GM12878 (cell line): ENCODE measurements around the gene ERLEC1. TPM values are rescaled to one million over a fixed set of nuclear protein-coding genes. Genes with fewer than 3 reads are reported as not detected.
A peak's percentile ranks its signal among the peaks of the same experiment; 100 is the strongest.

Source experiments
- ATAC-seq: fragments of 200-7000 bp; cut with Tn5 transposase; 3 replicates; pipeline ENCODE4 v1.9.1; 2020; ENCODE audit warnings: mild to moderate bottlenecking, moderate library complexity
- BruUV-seq: library from RNA; stranded (reverse); fragments of 400-500 nt; replicated peaks from 2 replicates; lab custom pipeline; 2021; lab: Mats Ljungman, UMichigan
- CTCF ChIA-PET: fragments of 300-600 bp; sonication (Branson Sonifier 250); formaldehyde crosslinking; extraction: SDS; loops from one replicate; lab custom pipeline; 2021; ENCODE audit warnings: inconsistent platforms; lab: Yijun Ruan, JAX
- POLR2A ChIA-PET: fragments of 350-600 bp; formaldehyde crosslinking; extraction: SDS; loops from one replicate; lab custom pipeline; 2021; ENCODE audit warnings: inconsistent platforms; lab: Charles Lee
- RAD21 ChIA-PET: fragments of 300-600 bp; sonication (Branson Sonifier 250); formaldehyde crosslinking; loops from one replicate; lab custom pipeline; 2023; ENCODE audit warnings: antibody characterized with exemption; ENCODE audit not compliant: unreplicated experiment; lab: Charles Lee
- SMC1A ChIA-PET: fragments of 300-600 bp; sonication (Branson Sonifier 250); formaldehyde crosslinking; loops from one replicate; lab custom pipeline; 2023; ENCODE audit not compliant: unreplicated experiment, uncharacterized antibody; lab: Charles Lee
- DNase-seq: peaks from one replicate; pipeline ENCODE4 v3.0.0-alpha.2; 2011; ENCODE audit warnings: low read depth, low spot score
- FAIRE-seq: peaks from 3 replicates; lab custom pipeline; 2011; peaks lifted over from hg19 to GRCh38; lab: Jason Lieb, UNC
- H2AFZ ChIP-seq: 2 replicates; pipeline ENCODE4 v1.6.0; 2011; ENCODE audit warnings: low read depth, low read length, control low read depth; ENCODE audit not compliant: control insufficient read depth
- H3K27ac ChIP-seq: 2 replicates; pipeline ENCODE4 v1.5.1; 2011; ENCODE audit warnings: control low read depth; ENCODE audit not compliant: control insufficient read depth, insufficient read depth
- H3K27me3 ChIP-seq, 2 experiments: replicated peaks in 1 of 2; 2 replicates each; pipeline versions ENCODE4 v1.6.0 to v1.6.1; 2011; ENCODE audit warnings: low read length in 1 of 2; ENCODE audit not compliant: control insufficient read depth in 2 of 2, insufficient read depth in 2 of 2
- H3K36me3 ChIP-seq, 2 experiments: 2 replicates each; pipeline ENCODE4 v1.5.1; 2011; ENCODE audit warnings: low read length in 1 of 2; ENCODE audit not compliant: control insufficient read depth in 2 of 2, insufficient read depth in 2 of 2
- H3K4me1 ChIP-seq: 2 replicates; pipeline ENCODE4 v1.6.1; 2011; ENCODE audit warnings: mild to moderate bottlenecking, low read length, moderate library complexity, mixed read lengths; ENCODE audit not compliant: control insufficient read depth, insufficient read depth
- H3K4me2 ChIP-seq: 2 replicates; pipeline ENCODE4 v1.6.0; 2011; ENCODE audit warnings: control low read depth; ENCODE audit not compliant: control insufficient read depth, insufficient read depth
- H3K4me3 ChIP-seq: fragments of 200-600 bp; sonication (generic); 2 replicates; pipeline ENCODE4 v1.5.1; 2016
- H3K79me2 ChIP-seq: 2 replicates; pipeline ENCODE4 v1.6.0; 2011; ENCODE audit warnings: low read length; ENCODE audit not compliant: control insufficient read depth, insufficient read depth
- H3K9ac ChIP-seq: 2 replicates; pipeline ENCODE4 v1.8.0; 2011; ENCODE audit warnings: low read length, control low read depth, mixed read lengths; ENCODE audit not compliant: control insufficient read depth, insufficient read depth
- H3K9me3 ChIP-seq: replicated peaks from 3 replicates; pipeline ENCODE4 v1.5.1; 2011; ENCODE audit warnings: mild to moderate bottlenecking, low read length; ENCODE audit not compliant: control insufficient read depth, insufficient read depth
- H4K20me1 ChIP-seq: 2 replicates; pipeline ENCODE4 v1.6.0; 2011; ENCODE audit not compliant: control insufficient read depth, insufficient read depth
- ATF7 ChIP-seq: fragments of 450-650 bp; IDR thresholded peaks from 2 replicates; pipeline ENCODE4 v1.6.1; 2016; ENCODE audit warnings: low read depth, mild to moderate bottlenecking
- NFIC ChIP-seq: IDR thresholded peaks from 2 replicates; pipeline ENCODE4 v1.6.1; 2012; ENCODE audit warnings: low read depth, mild to moderate bottlenecking, inconsistent platforms, low read length, moderate library complexity
- RUNX3 ChIP-seq: IDR thresholded peaks from 2 replicates; pipeline ENCODE4 v1.6.1; 2012; ENCODE audit warnings: low read length, inconsistent platforms
- ZNF274 ChIP-seq: IDR thresholded peaks from one replicate; pipeline ENCODE4 v1.8.0; 2011; ENCODE audit not compliant: insufficient read length, insufficient read depth
- WGBS: methylation state at CpG from one replicate; pipeline ENCODE4 v1.1.6; 2016; ENCODE audit warnings: low lambda C conversion rate; ENCODE audit not compliant: insufficient replicate concordance, insufficient coverage; ENCODE audit errors: missing lambda C conversion rate; 5-methylcytosine and 5-hydroxymethylcytosine counted together
- in situ Hi-C: fragments of 300-500 bp; cut with MboI; formaldehyde crosslinking; loops from 9 replicates; pipeline ENCODE4 v1.14.3; 2018; ENCODE audit warnings: mixed read lengths
- intact Hi-C: fragments of 100-400 bp; cut with micrococcal nuclease; formaldehyde crosslinking; loops from one replicate; pipeline ENCODE4 v1.14.2; 2022; ENCODE audit not compliant: unreplicated experiment
- polyA plus RNA-seq, 11 experiments: library from polyadenylated mRNA; depleted of rRNA in 4 of 11; unstranded in 6 of 11; stranded (reverse) in 5 of 11; fragments of >200 nt; fragmentation: Nextera tagmentation in 4 of 11; fragmentation: Illumina TruSeq in 1 of 11; extraction: Ambion mirVana in 4 of 11; extraction: Trizol in 1 of 11; gene quantifications; 1 replicate in 1 of 11; 2 replicates in 10 of 11; pipeline versions ENCODE4 v1.2.1 to v1.2.3, GENCODE V29; 2011 to 2016; ENCODE audit warnings: inconsistent platforms in 2 of 11, missing spikeins in 2 of 11, low read depth in 1 of 11
- total RNA-seq, 4 experiments: library from RNA; depleted of rRNA in 3 of 4; stranded (reverse); fragments of >200 nt in 3 of 4; fragmentation: Illumina TruSeq in 1 of 4; extraction: Trizol in 1 of 4; gene quantifications; 2 replicates each; pipeline versions ENCODE4 v1.2.1 to v1.2.3, GENCODE V29; 2013 to 2021
- TF ChIP-seq, protein P1 (sequence below): IDR thresholded peaks from 2 replicates; pipeline ENCODE4 v1.6.1; 2011; ENCODE audit warnings: borderline replicate concordance, low read depth, mild to moderate bottlenecking, moderate library complexity, mixed read lengths, low read length; ENCODE audit not compliant: insufficient read depth; ENCODE audit errors: extremely low read length

Gene ERLEC1
- total and polyA plus RNA-seq, 10 of the 15 experiments (the other 5 are each of a cell fraction or from before 2014, with no cell fraction given): 14.1 to 52.2 (median 30.0) TPM

- H4K20me1 ChIP-seq: no peaks in the 10 kb centered on the region
- no peak overlapping the region for H3K4me2 ChIP-seq
- ChIA-PET SMC1A (interaction anchor here (6.5 kb wide), 1 partner anchor 13 kb away, joined by 44 read pairs; the partner anchor contains the start of gene CHAC2), RAD21 (no interaction called here), POLR2A (interaction anchor here (1.1 to 6.6 kb wide), 2 partner anchors 15 to 20 kb away, joined by 3 to 37 read pairs; partner anchors contain the start of gene CHAC2), CTCF (interaction anchor here (1.0 to 1.2 kb wide), 2 partner anchors 12 to 14 kb away, joined by 4 read pairs; no protein-coding TSS in a partner anchor)
- no peak overlapping the region for H3K9ac ChIP-seq
- no peak overlapping the region for H3K27ac ChIP-seq
- peaks cover 0 to 9% of the 10 kb centered on the region in 2 experiments; a peak in 2 of 4 replicates for H3K36me3 ChIP-seq
- TF ChIP-seq ZNF274: no peak
- H3K79me2 ChIP-seq: peaks cover 76% of the 10 kb centered on the region
- 0 out of 2 replicates have a peak, but pooled peaks cover 2% of the 10 kb centered on the region for H3K4me1 ChIP-seq
- no peak overlapping the region for H2AFZ ChIP-seq
- in situ Hi-C loops (no loop called here), intact Hi-C loops (no loop called here)
- no TSS peak for BruUV-seq
- H3K4me3 ChIP-seq: no peak overlapping the region
- no peaks in the 10 kb centered on the region; the same call in 2 of the 3 replicates for H3K9me3 ChIP-seq
- H3K27me3 ChIP-seq: no peaks in the 10 kb centered on the region
- 86% methylated on average over 8 of the region's 8 CpGs for WGBS
- DNase-seq: no peak
- FAIRE-seq: no peak
- ATAC-seq: no peak
These were observed 4.2 kb upstream of the ERLEC1 start for GRCh38 chr2:53782676-53783075.

DNA sequence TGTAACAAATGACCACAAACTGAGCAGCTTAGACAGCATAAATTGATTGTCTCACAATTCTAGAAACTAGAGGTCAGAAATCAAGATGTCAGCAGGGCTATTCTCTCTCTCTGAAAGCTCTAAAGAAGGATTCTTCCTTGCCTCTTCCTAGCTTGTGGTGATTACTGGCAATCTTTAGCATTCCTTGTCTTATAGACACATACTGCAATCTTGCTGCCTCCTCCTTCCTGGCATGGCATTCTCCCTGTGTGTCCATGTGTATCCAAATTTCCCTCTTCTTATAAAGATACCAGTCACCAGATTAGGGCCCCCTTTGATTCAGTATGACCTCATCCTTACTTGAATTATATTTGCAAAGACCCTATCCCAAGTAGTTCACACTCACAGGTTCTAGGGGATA, 2.4 kb upstream of the ERLEC1 start:
- no peaks in the 10 kb centered on the region; the same call in 2 of the 3 replicates for H3K9me3 ChIP-seq
- ChIA-PET POLR2A (interaction anchor here (6.6 kb wide), 1 partner anchor 17 kb away, joined by 37 read pairs; the partner anchor contains the start of gene CHAC2), RAD21 (interaction anchor here (1.6 kb wide), 1 partner anchor 17 kb away, joined by 9 read pairs; the partner anchor contains the start of gene CHAC2), SMC1A (interaction anchor here (0.9 to 6.5 kb wide), 2 partner anchors 15 to 186 kb away, joined by 3 to 44 read pairs; partner anchors contain the start of genes CHAC2 and PSME4), CTCF (interaction anchor here (1.1 kb wide), 2 partner anchors 13 to 17 kb away, joined by 3 to 7 read pairs; partner anchors contain the start of gene CHAC2)
- in situ Hi-C loops: no loop called here
- H3K27ac ChIP-seq: peak overlapping the region; percentile 27; the same call in 1 of the 2 replicates
- no TSS peak for BruUV-seq
- no peaks in the 10 kb centered on the region for H4K20me1 ChIP-seq
- ATAC-seq: no peak
- H3K9ac ChIP-seq: peak overlapping the region; percentile 92
- H3K27me3 ChIP-seq: no peaks in the 10 kb centered on the region
- H2AFZ ChIP-seq: no peak overlapping the region
- peak overlapping the region; percentile 97 for H3K4me3 ChIP-seq
- peaks cover 85% of the 10 kb centered on the region for H3K79me2 ChIP-seq
- no peak for FAIRE-seq
- DNase-seq: no peak
- intact Hi-C loops: no loop called here
- no peak for TF ChIP-seq NFIC
- 0 out of 2 replicates have a peak, but pooled peaks have one; percentile 6 for TF ChIP-seq RUNX3
- TF ChIP-seq, protein P1, sequence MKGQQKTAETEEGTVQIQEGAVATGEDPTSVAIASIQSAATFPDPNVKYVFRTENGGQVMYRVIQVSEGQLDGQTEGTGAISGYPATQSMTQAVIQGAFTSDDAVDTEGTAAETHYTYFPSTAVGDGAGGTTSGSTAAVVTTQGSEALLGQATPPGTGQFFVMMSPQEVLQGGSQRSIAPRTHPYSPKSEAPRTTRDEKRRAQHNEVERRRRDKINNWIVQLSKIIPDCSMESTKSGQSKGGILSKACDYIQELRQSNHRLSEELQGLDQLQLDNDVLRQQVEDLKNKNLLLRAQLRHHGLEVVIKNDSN: no peak
- 0 out of 2 replicates have a peak, but pooled peaks have one; percentile 21 for TF ChIP-seq ATF7
- peaks cover 0 to 9% of the 10 kb centered on the region in 2 experiments; a peak in 2 of 4 replicates for H3K36me3 ChIP-seq
- 0 out of 2 replicates have a peak, but pooled peaks cover 2% of the 10 kb centered on the region for H3K4me1 ChIP-seq
- peak overlapping the region; percentile 90 for H3K4me2 ChIP-seq
